ENCODE measurements around the gene ZNF407.

DNA sequence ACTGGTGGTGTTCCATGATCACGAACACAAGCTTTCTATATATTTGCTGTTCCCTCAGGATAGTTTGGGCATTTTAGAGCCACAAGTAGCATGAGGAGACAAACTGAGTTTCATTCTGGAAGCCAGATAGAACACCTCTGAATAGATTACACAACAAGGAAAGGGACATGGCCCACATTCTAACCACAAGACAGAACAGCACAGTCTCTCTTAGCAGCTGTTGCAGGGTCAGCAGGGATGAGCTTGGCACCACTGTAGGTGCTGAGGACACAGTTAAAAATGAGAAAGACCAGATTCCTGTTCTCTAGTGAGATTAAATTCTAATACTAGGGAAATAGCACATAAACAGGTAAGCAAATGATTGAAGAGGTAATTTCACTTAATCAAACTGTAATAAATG is 235.3 kb downstream of the ZNF407 start:
- TF ChIP-seq CEBPB (IDR thresholded peaks at IDR 0.05) (no peak), TEAD4 (IDR thresholded peaks at IDR 0.05) (no peak), FOXM1 (IDR thresholded peaks at IDR 0.05; ENCODE audit: borderline replicate concordance, low read depth) (no peak), RAD21 (IDR thresholded peaks at IDR 0.05; ENCODE audit: low read depth) (no peak), TAF1 (IDR thresholded peaks at IDR 0.05; ENCODE audit: low read depth) (no peak)

Measured in Ishikawa (cell line).